Measurements from ENCODE around the gene BSND.
"Not testable (repeated sequence)": the region's sequence is repeated elsewhere in the genome, so short reads cannot be mapped to it uniquely, and the experiment has no call there.

Gene BSND

DNA sequence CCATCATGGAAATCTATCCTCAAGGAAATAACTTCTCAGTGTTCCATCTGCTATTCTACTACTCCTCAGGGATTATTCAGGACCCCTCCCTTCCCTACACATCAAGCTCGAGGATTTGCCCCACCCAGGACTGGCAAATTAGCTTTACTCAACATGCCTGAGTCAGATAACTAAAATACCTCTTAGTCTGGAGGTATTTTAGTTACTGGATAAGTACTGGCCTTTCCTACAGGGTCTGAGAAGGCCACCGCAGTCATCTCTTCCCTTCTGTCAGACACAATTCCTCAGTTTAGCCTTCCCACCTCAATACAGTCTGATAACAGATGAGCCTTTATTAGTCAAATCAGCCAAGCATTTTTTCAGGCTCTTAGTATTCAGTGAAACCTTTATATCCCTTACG, 27.9 kb downstream of the BSND start:
- not testable (repeated sequence) for DNase-seq

DNA sequence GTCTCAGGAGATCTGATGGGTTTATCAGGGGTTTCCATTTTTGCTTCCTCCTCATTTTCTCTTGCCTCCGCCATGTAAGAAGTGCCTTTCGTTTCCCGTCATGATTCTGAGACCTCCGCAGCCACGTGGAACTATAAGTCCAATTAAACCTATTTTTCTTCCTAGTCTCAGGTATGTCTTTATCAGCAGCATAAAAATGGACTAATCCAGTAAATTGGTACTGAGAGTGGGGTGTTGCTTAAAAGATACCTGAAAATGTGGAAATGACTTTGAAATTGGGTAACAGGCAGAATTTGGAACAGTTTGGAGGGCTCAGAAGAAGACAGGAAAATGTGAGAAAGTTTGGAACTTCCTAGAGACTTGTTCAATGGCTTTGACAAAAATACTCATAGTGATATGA, 32.4 kb downstream of the BSND start:
- DNase-seq, result not testable (repeated sequence)

GRCh38 chr1:55033265-55033614, 34.5 kb downstream of the BSND start:
- DNase-seq, result no peak

DNA sequence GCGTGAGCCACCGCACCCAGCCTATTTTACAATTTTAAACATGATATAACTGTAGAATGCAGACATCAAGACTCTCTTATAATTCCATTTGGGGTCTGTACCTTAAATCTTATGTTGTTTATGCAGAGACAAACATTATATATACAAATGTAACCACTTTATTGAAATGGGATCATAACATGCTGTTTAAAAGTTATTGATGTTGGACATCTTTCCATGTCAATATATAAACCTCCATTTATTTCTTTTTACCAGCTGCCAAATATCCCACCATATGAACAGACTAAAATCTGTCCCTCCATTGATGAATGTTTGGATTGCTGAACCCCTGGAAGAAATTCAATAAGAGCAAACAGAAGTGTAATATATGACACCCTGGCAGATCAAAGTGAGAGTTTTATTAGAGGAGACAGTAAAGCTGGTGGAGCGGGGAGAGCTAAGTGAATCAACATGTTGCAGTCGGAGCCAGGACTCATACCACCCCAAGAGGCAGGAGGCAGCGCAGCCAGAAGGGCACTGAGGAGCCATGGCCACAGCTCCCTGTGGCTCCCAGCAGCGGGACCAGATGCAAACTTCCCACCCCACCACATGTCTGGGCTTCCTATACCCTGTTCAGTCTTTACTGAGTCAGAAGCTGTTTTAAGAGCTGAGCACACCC, 35.9 kb downstream of the BSND start:
- DNase-seq, result no peak

DNA sequence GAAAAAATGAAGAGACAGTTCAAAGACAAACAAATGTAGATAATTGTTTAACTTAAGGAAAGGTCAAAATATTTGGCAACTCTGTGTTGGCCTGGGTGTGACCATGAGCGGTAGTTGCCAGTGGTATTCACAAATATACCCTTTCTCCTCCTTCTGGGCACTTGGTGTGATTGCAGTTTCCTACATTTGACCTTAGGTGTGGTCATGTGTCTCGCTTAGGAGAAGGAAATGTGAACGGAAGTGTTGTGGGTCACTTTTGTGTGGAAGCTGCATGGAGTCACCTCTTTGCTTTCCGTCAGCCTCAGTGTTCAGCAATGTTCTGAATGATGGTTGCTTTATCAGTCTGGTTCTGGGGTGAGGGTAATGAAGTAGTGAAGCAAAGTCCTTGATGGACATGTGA, 37.2 kb downstream of the BSND start:
- DNase-seq, result no peak

- DNase-seq, result no peak
Observed at GRCh38 chr1:55037733-55038551, 39.2 kb downstream of the BSND start.

- no peak for DNase-seq
Observed at GRCh38 chr1:55038552-55038838, 39.8 kb downstream of the BSND start.

GRCh38 chr1:55038974-55039341, 40.2 kb downstream of the BSND start:
- no peak for DNase-seq

GRCh38 chr1:55039342-55040082, 40.8 kb downstream of the BSND start, which contains the start of gene PCSK9:
TSS of gene PCSK9 (plus strand) at chr1:55039548. CDS start at chr1:55039838, 290 bp downstream.
- no peak for DNase-seq

DNA sequence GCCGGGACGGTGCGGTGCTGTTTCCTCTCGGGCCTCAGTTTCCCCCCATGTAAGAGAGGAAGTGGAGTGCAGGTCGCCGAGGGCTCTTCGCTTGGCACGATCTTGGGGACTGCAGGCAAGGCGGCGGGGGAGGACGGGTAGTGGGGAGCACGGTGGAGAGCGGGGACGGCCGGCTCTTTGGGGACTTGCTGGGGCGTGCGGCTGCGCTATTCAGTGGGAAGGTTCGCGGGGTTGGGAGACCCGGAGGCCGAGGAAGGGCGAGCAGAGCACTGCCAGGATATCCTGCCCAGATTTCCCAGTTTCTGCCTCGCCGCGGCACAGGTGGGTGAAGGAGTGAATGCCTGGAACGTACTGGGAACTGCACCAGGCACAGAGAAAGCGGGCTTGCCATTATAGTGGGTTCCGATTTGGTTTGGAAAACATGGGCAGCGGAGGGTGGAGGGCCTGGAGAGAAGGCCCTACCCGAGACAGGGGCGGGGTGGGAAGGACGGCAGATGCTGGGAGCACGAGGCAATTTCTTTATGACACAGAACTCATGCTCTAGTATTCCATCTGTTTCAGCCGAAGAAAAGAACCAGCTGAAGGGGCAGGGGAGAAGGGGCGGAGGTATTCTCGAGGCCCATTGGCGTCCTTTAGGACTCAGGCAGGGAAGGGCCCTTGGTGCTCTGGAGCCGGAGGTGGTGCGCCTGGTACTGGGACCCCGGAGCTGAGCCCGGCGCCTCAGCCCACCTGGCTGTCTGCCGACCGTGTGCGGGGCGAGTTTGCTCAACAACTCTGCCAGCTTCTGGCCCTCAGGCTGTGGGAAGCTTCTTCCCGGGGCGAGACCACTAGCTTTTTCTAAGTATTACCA, 41.6 kb downstream of the BSND start:
- DNase-seq, result no peak

GRCh38 chr1:55040933-55041494, 42.3 kb downstream of the BSND start:
- no peak for DNase-seq

- no peak for DNase-seq
Observed at GRCh38 chr1:55041613-55042012, 42.9 kb downstream of the BSND start.

DNA sequence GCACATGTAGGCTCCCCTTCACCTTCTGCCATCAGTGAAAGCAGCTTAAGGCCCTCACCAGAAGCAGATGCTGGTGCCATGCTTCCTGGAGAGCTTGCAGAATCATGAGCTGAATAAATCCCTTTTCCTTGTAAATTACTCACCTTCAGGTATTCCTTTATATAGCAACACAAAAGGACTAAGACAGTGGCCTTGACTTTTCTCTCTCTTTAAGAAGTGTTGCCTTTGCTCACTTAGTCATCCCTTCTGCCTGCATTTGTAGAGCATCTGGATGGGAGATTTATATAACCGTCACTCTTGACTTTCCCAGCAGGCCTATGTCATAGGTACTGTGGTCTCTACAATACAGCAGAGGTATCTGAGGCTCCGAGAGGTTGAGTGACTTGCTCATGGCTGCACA, 44.3 kb downstream of the BSND start:
- no peak for DNase-seq

DNA sequence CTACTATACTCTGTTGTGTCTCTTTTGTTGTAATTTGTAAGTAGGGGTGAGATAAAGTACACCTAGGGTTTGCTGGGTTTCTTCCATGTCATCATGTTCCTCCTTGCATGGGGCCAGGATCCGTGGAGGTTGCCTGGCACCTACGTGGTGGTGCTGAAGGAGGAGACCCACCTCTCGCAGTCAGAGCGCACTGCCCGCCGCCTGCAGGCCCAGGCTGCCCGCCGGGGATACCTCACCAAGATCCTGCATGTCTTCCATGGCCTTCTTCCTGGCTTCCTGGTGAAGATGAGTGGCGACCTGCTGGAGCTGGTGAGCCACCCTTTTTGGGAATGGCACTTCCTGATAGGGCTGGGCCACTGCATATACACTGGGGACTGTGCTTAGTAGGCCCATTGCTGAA, 45.0 kb downstream of the BSND start:
- DNase-seq, result no peak

DNA sequence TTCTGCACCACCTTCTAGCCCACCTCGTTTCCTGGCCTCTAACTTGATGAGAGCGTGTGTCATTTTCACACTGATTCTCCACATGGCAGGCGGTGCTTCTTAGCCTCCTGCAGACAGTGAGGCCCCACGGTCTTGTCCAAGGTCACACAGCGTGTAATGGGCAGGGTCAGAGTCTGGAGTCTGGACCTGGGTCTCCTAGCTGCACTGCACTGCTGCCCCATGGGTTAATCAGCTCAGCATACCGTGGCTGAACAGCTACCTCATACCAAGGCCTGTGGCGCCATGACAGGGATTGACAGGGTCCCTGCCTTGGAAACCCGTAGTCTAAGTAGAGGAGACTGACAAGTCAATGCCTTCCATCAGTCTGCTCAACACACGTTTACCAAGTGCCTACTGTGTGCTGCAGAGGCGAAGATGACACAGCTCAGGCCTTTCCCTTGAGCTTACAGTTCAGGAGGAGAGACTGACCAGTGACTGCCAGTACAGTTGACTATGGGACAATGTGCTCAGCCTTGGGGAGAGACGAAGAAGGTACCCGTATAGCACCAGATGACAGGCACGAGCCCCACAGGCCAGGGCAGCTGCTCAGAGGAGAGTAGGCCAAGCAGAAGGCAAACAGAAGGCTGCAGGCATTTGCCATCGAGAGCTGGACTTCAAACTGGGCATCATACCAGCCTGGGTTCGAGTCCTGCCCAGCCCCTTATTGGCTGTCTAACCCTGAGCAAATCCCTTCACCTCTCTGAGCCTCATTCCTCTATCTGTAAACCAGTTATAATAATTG, 46.1 kb downstream of the BSND start:
- DNase-seq, result no peak

DNA sequence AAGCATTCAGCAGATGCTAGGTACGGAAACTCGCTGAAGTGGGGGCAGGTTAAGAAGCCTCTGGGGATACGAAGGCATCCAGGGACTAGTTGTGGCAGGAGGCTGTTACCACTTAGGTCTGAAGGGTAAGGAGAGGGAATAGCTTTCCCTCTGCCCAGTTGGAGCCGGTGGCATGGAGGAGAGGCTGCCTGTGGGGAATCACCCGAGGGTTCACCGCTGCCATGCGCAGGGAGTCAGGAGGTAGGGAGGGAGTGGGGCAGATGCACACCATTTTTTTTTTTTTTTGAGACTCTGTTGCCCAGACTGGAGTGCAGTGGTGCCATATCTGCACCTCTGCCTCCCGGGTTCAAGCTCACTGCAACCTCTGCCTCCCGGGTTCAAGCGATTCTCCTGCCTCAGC, 46.7 kb downstream of the BSND start:
- DNase-seq, result no peak

DNA sequence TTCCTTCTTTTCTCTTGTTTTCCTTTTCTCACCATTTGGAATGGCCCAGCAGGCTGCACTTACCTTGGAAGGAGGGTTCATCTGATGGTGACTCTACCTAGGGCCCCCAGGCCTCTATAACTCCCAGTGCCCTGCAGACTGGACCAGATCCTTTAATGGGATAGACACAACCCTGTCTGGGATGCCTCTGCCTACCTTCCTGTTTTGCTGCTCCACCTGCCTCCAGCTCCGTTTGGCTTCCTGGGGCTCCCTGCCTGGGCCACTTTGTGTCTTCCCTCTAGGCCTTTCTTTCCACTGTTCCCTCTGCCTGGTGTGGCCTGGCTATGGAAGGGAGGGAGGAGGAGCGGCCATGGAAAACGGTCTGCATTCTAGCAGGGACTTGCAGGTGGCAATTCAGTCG, 48.1 kb downstream of the BSND start:
- DNase-seq, result no peak

GRCh38 chr1:55047611-55048010, 48.9 kb downstream of the BSND start:
- no peak for DNase-seq

GRCh38 chr1:55048453-55049270, 49.9 kb downstream of the BSND start:
- DNase-seq, result no peak

DNA sequence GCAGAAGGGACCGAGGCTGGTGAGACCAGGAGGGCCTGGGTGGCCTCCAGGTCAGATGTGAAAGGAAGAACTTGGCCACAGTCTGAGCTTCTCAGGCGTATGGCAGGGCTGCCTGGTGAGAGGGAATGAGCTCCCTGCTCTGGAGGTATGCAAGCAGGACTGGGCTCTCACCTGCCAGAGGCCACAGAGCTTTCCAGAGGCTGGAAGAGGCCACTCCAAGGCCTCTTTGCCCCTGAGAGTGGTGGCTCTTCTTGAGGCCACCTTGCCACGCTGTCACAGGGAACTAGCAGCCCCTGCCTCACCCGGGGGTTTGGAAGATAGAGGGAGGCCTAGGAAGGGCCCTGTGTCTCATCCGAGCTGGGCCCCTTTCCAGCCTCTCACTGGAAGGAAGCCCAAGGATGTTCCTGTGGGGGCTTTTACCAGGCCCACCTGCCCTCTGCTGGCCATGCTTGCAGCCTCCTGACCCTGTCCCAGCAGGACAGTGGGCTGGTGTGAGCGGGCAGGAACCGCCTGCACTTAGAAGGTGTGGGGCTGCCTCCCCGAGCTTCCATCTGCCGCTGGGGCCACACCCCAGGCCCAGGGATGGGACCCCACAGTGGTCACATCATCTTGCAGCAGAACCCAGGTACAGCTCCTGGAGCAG, 50.7 kb downstream of the BSND start:
- DNase-seq, result no peak

DNA sequence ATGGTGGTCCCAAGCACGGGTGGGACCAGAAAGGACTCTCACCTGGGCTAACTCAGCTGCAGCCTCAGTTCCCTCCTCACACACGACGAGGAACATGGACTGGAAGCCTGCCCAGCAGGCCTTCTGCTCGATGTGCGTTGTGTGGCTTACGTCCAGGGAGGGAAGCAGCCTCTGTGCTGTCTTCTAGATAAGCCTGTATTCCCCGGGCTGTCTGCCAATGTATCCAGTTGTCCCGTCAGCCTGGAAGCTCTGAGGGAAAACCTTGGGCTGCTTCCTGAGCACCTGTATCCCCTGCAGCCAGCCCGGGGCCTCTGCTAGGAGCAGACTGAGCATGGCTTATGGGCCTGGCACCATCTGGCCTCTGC, 51.2 kb downstream of the BSND start:
- no peak for DNase-seq
